Stimulated activated naive CD8-positive, alpha-beta T cell treated with anti-CD3 and anti-CD28 coated beads, Interleukin-15, Interleukin-2, amounts not matched to agents 100 U/mL and 50 U/mL, for 24 hours (primary cell): ENCODE measurements around the gene FGF21.

Experiments
- ATAC-seq: fragments of 150-1000 bp; cut with Tn5 transposase; one replicate; pipeline ENCODE4 v1.10.0; 2021
- DNase-seq: peaks from one replicate; pipeline ENCODE4 v3.0.0; 2021

The FGF21 gene

GRCh38 chr19:48728911-48729664, 26.2 kb upstream of the FGF21 start:
- DNase-seq (no peak), ATAC-seq (no peak)

DNA sequence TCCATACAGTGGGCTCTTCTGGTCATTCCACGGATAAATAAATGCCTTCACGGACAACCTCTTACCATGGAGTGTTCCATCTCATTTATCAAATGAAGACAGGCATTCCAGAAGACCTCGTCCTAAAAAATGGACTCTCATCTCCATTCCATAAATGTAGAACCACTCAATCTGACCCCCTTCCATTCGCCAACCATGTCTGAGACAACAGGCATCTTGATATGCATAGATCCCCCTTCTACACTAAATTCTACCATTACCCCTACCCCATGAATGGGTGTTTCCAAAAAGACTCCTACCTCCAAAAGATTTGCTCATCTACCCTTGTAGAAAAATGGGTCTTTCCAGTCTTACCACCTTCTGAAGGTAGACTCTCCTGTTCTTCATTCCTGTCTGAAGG, 23.9 kb upstream of the FGF21 start:
- no peak for ATAC-seq

DNA sequence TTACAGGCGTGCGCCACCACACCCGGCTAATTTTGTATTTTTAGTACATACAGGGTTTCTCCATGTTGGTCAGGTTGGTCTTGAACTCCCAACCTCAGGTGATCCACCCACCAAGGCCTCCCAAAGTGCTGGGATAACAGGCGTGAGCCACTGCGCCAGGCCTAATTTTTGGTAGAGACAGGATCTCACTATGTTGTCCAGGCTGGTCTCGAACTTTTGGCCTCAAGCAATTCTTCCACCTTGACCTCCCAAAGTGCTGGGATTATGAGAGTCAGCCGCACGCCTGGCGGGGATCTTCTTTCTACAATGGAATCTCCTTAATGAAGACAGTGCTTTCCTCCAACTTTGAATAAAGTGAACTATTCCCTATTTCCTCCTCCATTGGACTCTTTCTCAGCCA, 20.7 kb upstream of the FGF21 start:
- no peak for DNase-seq
- no peak for ATAC-seq

More for the DNA sequence above, 23.9 kb upstream of the FGF21 start:
- no peak for DNase-seq

DNA sequence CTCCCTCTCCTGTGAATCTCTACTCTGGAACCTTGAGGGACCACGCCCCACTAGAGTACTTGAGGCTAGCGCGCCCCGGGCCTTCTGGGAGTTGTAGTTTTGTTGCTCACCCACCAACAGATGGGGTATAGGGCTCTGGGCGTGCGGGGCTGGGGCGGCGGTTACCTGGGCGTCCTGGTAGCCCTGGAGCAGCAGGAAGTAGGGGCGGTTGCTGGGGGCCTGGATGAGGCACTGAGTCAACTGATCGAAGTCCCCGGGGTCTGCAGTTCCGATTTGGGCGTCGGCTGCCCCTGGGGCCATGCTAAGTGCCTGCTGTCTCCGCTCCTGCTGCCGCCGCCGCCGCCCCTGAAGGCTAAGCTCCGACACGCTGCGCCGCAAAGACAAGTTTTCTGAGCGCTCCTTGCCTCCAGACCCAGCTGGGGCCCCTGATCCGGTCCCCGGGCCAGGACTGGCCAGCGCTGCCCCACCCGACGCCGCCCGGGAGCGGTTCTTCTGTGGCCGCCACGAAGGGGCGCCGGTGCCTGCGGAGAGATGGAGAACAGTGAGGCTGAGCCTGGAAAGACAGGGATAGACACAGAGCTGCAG, 20.2 kb upstream of the FGF21 start:
- ATAC-seq = no peak
- DNase-seq = no peak

- DNase-seq (no peak), ATAC-seq (no peak)
Measured at GRCh38 chr19:48737360-48737998, 17.8 kb upstream of the FGF21 start.

DNA sequence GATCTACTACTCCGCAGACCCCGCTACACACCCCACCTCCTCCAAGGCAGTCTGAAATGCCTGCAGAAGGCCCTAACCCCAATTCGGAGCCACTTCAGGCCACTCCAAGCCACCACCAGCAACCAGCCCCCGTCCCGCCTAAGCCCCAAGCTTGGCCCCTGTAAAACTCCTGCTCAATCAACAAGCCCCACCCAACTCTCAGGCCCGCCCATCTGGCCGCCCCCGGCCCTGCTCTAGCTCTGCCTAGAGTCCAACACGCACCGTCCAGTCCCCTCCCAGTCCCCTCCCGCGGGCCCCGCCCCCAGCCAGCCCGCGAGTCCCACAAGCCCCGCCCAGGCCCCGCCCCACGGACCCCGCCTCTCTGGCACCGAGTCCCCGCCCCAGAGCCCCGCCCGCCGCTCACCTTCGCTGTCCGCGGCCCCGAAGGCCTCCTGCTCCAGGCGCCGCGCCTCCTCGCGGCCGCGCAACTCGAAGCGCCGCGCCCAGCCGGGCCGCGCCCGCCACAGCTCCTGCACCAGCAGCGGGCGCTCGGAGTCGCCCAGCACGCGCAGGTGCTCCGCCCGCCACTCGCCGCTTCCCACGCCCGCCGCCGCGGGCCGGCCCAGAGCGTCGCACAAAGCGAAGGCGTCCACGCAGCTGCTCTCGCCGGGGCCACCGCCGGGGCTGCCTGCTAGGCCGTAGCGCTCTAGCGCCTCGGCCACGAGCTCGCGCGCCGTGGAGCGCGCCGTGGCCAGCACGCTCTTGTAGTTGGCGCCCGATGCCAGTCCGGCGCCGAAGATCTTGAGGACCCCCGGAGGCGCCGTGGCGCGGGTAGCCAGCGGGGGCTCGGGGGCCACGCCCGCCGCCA, 16.5 kb upstream of the FGF21 start:
- DNase-seq (peak; percentile 97), ATAC-seq (peak; percentile 93)

DNA sequence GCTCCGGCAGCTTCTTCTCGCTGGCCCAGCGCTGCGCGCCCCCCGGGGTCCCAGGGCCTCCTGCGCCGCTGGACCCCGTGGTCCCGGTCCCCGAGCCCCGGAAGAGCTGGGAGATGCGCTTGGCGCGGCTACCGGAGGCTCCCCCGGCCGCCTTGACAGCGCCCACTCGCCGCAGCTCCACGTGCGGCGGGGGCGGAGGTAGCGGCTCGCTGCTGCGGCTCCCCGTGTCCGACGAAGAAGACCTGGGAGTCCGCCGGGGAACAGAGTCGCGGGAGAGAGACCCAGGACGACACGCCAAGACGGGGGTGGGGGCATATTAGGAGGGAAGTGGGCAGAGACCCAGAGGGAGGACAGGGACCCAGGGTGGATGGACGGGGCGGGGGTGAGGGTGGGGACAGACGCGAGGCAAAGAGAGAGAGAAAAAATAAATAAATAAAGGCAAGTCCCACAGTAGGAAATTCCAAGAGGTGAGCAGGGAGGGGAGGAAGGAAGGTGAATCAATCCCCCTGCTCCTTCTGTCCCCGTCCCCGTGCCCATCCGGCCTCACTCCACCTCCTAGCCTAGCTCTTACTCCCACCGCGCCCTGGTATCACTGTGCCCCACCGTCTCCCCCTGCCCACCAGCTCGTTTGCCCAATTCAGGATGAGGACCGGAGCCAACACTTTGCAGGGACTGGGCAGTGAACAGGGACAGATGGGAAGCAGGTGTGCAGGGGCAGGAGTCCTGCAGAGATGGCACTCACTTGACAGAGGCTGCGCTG, 15.7 kb upstream of the FGF21 start:
- ATAC-seq (no peak), DNase-seq (no peak)

DNA sequence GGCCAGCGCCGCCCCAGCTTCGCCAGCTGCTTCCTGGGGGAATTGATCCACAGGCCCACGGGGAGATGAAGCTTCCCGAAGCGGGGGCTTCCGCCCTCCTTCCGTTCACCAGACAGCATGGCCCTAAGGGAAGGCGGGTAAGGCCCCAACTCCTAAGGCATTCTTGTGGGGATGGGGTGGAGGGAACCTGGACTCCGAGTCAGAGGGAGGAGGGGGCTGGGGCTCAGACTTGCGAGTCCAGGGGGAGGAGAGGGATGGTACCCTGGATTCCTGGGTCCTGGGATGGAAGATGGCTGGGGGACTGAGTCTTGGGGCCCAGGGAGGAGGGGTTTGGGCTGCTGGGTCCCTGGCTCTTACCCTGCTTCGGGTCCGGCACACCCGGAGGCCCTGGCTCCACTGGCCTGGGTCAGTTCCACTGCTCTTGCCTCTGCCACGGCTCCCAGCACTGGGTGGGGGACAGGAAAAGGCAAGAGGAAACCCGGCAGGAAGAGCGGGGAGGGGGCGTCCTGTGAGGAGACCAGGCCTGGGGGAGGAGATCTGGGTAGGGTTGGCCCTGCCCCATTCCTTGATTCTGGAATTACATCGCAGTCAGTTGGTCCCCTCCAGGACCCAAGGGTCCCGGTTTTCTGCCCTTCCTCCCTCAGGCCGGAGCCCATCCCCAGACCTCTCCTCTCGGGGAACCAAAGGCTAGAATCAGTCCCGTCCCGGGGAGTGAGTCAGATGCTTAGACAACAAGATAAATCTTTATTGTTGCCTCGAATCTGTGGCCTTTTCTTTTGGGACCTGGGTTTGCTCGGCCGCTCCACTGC, 15.0 kb upstream of the FGF21 start, which contains the start of gene RASIP1:
Gene RASIP1, minus strand, starts transcription at position 447 of the 809 bp plus-strand sequence. Its CDS starts 328 bp downstream, at position 119.
- ATAC-seq = no peak
- DNase-seq = no peak

DNA sequence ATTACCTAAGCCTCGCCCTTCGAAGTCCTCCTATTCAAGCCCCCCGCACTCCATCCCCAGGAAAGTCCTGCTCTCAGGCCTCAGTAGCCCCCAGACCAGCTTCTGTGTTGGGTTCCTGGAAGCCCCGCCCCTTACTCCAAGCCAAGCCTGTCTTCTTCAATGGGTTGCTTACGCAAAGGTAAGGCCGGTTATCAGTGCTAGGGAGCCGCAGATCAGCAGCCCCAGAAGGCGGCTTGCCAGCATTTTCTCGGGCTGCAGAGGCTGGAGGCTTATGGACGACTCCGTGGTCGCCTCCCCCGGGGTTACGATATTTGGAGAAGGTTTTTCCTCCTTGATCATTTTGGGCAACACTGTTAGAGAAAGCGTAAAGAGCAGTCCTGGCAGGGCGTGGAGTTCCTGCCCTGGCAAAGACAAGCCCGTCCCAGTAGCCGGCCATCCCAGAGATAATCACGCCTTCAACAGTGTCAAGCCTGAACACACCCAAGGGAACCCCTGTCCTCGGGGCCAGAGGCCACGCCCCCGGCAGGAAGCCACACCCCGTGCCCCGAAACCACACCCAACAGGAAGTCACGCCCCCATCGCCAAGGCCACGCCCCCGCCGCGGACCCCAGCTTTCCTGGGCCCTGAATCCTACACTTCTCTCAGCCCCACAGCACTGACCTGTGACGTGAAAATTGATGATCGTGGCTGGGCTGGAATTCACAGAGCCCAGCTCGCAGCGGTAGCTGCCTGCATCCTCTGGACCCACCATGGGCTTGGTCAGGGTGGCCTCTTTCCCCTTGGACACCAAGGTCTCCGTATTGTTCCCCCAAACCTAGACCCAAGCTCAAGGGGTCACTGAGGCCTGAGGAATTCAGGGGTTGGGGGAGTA, 14.0 kb upstream of the FGF21 start:
- DNase-seq (peak; percentile 65), ATAC-seq (no peak)

- DNase-seq (no peak), ATAC-seq (no peak)
Measured at GRCh38 chr19:48742096-48742495, 13.2 kb upstream of the FGF21 start.

- peak; percentile 74 for ATAC-seq
Measured at GRCh38 chr19:48745208-48745995, 9.9 kb upstream of the FGF21 start.

DNA sequence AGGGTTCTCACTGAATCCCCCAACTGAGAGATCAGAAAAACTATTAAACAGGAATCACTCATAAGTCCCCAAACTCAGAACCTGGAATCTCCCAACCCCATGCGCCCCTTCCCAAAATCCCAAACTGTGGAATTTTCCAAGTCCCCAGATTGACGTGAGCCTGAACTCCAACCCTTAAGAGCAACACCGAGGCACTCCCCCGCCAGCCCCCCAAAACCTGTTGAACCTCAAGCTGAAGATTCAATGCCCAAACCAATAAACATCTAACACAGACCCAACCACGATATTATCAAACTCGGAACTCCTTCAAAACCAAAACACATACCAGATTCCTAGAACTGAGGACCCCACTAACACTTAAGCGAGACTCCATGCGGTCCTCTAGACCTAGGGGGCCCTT, 9.2 kb upstream of the FGF21 start:
- DNase-seq = no peak

More at GRCh38 chr19:48745208-48745995, 9.9 kb upstream of the FGF21 start:
- DNase-seq = peak; percentile 51

GRCh38 chr19:48746738-48747575, 8.4 kb upstream of the FGF21 start, which contains the start of gene IZUMO1:
TSS of gene IZUMO1 (minus strand) at chr19:48746909. CDS start at chr19:48745859, 1,050 bp downstream.
- ATAC-seq (peak; percentile 65), DNase-seq (peak; percentile 63)

More for the DNA sequence above, 9.2 kb upstream of the FGF21 start:
- no peak for ATAC-seq

- ATAC-seq (no peak), DNase-seq (no peak)
Measured at GRCh38 chr19:48749571-48750198, 5.6 kb upstream of the FGF21 start.

GRCh38 chr19:48750351-48750750, 5.0 kb upstream of the FGF21 start:
- DNase-seq (no peak), ATAC-seq (no peak)

GRCh38 chr19:48750771-48751504, 4.4 kb upstream of the FGF21 start:
- no peak for DNase-seq
- no peak for ATAC-seq
